HG02610 (cell line): ENCODE results near the gene NEGR1.

Source experiments
- ATAC-seq: cut with Tn5 transposase; IDR thresholded peaks from one replicate; pipeline ENCODE4 v1.9.1; 2021; ENCODE audit warnings: mild to moderate bottlenecking, moderate library complexity; ENCODE audit not compliant: unreplicated experiment

The NEGR1 gene

GRCh38 chr1:71869326-71869725 lies 413.0 kb downstream of the NEGR1 start:
- no peak for ATAC-seq

GRCh38 chr1:71862756-71863155 lies 419.6 kb downstream of the NEGR1 start:
- ATAC-seq, result no peak

GRCh38 chr1:71861022-71861421 lies 421.3 kb downstream of the NEGR1 start:
- no peak for ATAC-seq

- ATAC-seq, result no peak
These were observed 422.5 kb downstream of the NEGR1 start for GRCh38 chr1:71859806-71860205.

- ATAC-seq, result no peak
These were observed 424.5 kb downstream of the NEGR1 start for GRCh38 chr1:71857862-71858261.

GRCh38 chr1:71853360-71853759 lies 429.0 kb downstream of the NEGR1 start:
- no peak for ATAC-seq

- no peak for ATAC-seq
These were observed 431.4 kb downstream of the NEGR1 start for GRCh38 chr1:71850936-71851335.

- no peak for ATAC-seq
These were observed 431.8 kb downstream of the NEGR1 start for GRCh38 chr1:71850515-71850914.

GRCh38 chr1:71843012-71843411 lies 439.3 kb downstream of the NEGR1 start:
- no peak for ATAC-seq

- ATAC-seq, result no peak
These were observed 442.5 kb downstream of the NEGR1 start for GRCh38 chr1:71839876-71840275.

- no peak for ATAC-seq
These were observed 445.4 kb downstream of the NEGR1 start for GRCh38 chr1:71836904-71837303.

- ATAC-seq, result peak; percentile 71
These were observed 446.9 kb downstream of the NEGR1 start for GRCh38 chr1:71835442-71835813.

GRCh38 chr1:71834601-71835441 lies 447.5 kb downstream of the NEGR1 start:
- ATAC-seq, result no peak

GRCh38 chr1:71831646-71832045 lies 450.7 kb downstream of the NEGR1 start:
- no peak for ATAC-seq

- ATAC-seq, result no peak
These were observed 453.0 kb downstream of the NEGR1 start for GRCh38 chr1:71829346-71829745.

- ATAC-seq, result no peak
These were observed 453.8 kb downstream of the NEGR1 start for GRCh38 chr1:71828431-71829012.

GRCh38 chr1:71823708-71824305 lies 458.5 kb downstream of the NEGR1 start:
- ATAC-seq, result no peak

GRCh38 chr1:71817028-71817427 lies 465.3 kb downstream of the NEGR1 start:
- no peak for ATAC-seq

- ATAC-seq, result no peak
These were observed 473.3 kb downstream of the NEGR1 start for GRCh38 chr1:71809085-71809484.

GRCh38 chr1:71804140-71804539 lies 478.2 kb downstream of the NEGR1 start:
- no peak for ATAC-seq

- no peak for ATAC-seq
These were observed 486.3 kb downstream of the NEGR1 start for GRCh38 chr1:71796006-71796405.

- ATAC-seq, result no peak
These were observed 490.1 kb downstream of the NEGR1 start for GRCh38 chr1:71792264-71792663.
